ENCODE measurements around the gene CPNE2. TPM values are rescaled to one million over a fixed set of nuclear protein-coding genes. Genes with fewer than 3 reads are reported as not detected.

Gene CPNE2
- total RNA-seq, 1 experiment from 2014 or later = 43.4 TPM

DNA sequence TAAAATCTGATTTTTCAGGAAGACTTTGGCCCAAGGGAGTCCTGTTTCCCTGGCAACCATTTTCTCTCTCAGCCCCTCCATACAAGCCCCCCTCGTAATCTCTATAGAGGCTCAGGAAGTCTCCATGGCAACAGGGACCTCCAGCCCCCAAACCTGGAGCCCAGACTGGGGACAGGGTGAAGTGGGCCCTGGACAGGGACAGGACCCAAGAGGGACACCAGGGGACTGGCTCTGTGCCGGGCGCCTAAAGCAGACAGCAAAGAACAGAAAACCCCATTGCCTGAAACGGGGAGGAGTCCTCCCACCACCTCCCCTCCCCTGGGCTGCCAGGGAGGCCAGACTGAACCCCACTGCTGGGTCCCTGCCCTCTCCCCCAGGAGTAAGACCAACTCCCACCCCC lies 40.6 kb downstream of the CPNE2 start:
- no peak for TF ChIP-seq TCF7L2 (IDR thresholded peaks at IDR 0.05; ENCODE audit: low read depth, low read length)
- TF ChIP-seq, protein P1, sequence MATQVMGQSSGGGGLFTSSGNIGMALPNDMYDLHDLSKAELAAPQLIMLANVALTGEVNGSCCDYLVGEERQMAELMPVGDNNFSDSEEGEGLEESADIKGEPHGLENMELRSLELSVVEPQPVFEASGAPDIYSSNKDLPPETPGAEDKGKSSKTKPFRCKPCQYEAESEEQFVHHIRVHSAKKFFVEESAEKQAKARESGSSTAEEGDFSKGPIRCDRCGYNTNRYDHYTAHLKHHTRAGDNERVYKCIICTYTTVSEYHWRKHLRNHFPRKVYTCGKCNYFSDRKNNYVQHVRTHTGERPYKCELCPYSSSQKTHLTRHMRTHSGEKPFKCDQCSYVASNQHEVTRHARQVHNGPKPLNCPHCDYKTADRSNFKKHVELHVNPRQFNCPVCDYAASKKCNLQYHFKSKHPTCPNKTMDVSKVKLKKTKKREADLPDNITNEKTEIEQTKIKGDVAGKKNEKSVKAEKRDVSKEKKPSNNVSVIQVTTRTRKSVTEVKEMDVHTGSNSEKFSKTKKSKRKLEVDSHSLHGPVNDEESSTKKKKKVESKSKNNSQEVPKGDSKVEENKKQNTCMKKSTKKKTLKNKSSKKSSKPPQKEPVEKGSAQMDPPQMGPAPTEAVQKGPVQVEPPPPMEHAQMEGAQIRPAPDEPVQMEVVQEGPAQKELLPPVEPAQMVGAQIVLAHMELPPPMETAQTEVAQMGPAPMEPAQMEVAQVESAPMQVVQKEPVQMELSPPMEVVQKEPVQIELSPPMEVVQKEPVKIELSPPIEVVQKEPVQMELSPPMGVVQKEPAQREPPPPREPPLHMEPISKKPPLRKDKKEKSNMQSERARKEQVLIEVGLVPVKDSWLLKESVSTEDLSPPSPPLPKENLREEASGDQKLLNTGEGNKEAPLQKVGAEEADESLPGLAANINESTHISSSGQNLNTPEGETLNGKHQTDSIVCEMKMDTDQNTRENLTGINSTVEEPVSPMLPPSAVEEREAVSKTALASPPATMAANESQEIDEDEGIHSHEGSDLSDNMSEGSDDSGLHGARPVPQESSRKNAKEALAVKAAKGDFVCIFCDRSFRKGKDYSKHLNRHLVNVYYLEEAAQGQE (IDR thresholded peaks at IDR 0.05; ENCODE audit: insufficient read depth in 1 of 2, low read depth in 2 of 2, low read length in 1 of 2) = no peak
- no peak for TF ChIP-seq POLR2AphosphoS5 (IDR thresholded peaks at IDR 0.05; ENCODE audit: low read depth, low read length)
- Histone ChIP-seq H3K4me1 (ENCODE audit: control insufficient read depth, insufficient read depth, low read length) (no peaks in the 10 kb centered on the region), H3K9me3 (ENCODE audit: control insufficient read depth, insufficient read depth, low read depth, low read length) (no peaks in the 10 kb centered on the region), H3K27ac (ENCODE audit: low read length) (no peak overlapping the region), H3K36me3 (ENCODE audit: control insufficient read depth, insufficient read depth, low read length) (no peaks in the 10 kb centered on the region), H3K27me3 (ENCODE audit: control insufficient read depth, insufficient read depth, low read length) (no peaks in the 10 kb centered on the region), H3K4me3 (ENCODE audit: low read depth in 2 of 2, low read length in 2 of 2) (no peak overlapping the region)
- BruUV-seq (replicated peaks) = no TSS peak
- DNase-seq (ENCODE audit: low read depth, low spot score) = no peak
- ChIA-PET POLR2A (no interaction called here), CTCF (no interaction called here)
- intact Hi-C loops (cut with micrococcal nuclease; ENCODE audit: unreplicated experiment) (no loop called here), in situ Hi-C loops (cut with HindIII; ENCODE audit: low pct_unique_long_range_greater_than_20kb, low sequenced_read_pairs) (no loop called here)
- ATAC-seq = no peak

DNA sequence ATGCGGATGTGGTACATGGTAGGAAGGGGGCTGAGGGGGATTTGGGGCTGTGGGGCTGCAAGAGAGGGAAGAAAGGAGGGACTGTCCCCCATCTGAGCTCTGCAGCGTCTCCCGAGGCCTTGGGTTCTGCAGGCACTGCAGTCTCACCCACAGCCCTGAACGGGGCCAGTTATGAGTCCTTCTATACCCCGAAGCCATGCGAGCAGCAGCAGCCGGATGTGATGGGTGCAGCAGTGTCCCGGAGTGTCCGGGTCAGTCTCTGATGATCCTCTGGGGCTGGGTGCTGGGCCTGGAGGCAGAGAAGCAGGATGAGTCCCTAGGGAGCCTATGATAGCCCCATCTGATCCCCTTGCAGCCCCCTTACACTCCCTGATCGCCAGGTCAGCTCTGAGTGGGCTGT lies 41.5 kb downstream of the CPNE2 start:
- intact Hi-C loops (cut with micrococcal nuclease; ENCODE audit: unreplicated experiment) (no loop called here), in situ Hi-C loops (cut with HindIII; ENCODE audit: low pct_unique_long_range_greater_than_20kb, low sequenced_read_pairs) (no loop called here)
- DNase-seq (ENCODE audit: low read depth, low spot score) (no peak), ATAC-seq (no peak)
- ChIA-PET POLR2A (no interaction called here), CTCF (no interaction called here)
- Histone ChIP-seq H3K27me3 (ENCODE audit: control insufficient read depth, insufficient read depth, low read length) (no peaks in the 10 kb centered on the region), H3K27ac (ENCODE audit: low read length) (no peak overlapping the region), H3K4me3 (ENCODE audit: low read depth in 2 of 2, low read length in 2 of 2) (no peak overlapping the region), H3K9me3 (ENCODE audit: control insufficient read depth, insufficient read depth, low read depth, low read length) (no peaks in the 10 kb centered on the region), H3K4me1 (ENCODE audit: control insufficient read depth, insufficient read depth, low read length) (no peaks in the 10 kb centered on the region), H3K36me3 (ENCODE audit: control insufficient read depth, insufficient read depth, low read length) (no peaks in the 10 kb centered on the region)
- no TSS peak for BruUV-seq (replicated peaks)
- TF ChIP-seq, protein P1 (IDR thresholded peaks at IDR 0.05; ENCODE audit: insufficient read depth in 1 of 2, low read depth in 2 of 2, low read length in 1 of 2) = no peak
- TF ChIP-seq TCF7L2 (IDR thresholded peaks at IDR 0.05; ENCODE audit: low read depth, low read length) (no peak), POLR2AphosphoS5 (IDR thresholded peaks at IDR 0.05; ENCODE audit: low read depth, low read length) (no peak), SIN3A (IDR thresholded peaks at IDR 0.05; ENCODE audit: borderline replicate concordance, insufficient read depth, low read depth, low read length) (no peak)
- TF ChIP-seq, protein P2, sequence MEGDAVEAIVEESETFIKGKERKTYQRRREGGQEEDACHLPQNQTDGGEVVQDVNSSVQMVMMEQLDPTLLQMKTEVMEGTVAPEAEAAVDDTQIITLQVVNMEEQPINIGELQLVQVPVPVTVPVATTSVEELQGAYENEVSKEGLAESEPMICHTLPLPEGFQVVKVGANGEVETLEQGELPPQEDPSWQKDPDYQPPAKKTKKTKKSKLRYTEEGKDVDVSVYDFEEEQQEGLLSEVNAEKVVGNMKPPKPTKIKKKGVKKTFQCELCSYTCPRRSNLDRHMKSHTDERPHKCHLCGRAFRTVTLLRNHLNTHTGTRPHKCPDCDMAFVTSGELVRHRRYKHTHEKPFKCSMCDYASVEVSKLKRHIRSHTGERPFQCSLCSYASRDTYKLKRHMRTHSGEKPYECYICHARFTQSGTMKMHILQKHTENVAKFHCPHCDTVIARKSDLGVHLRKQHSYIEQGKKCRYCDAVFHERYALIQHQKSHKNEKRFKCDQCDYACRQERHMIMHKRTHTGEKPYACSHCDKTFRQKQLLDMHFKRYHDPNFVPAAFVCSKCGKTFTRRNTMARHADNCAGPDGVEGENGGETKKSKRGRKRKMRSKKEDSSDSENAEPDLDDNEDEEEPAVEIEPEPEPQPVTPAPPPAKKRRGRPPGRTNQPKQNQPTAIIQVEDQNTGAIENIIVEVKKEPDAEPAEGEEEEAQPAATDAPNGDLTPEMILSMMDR (IDR thresholded peaks at IDR 0.05) = no peak
